H4 (cell line): ENCODE results near the gene PTPRS. TPM values are rescaled to one million over a fixed set of nuclear protein-coding genes. Genes with fewer than 3 reads are reported as not detected.

Source experiments
- total RNA-seq: library from RNA; depleted of rRNA; stranded (reverse); fragments of >200 nt; shearing (Covaris generic); gene quantifications from 2 replicates; pipeline ENCODE4 v1.2.3, GENCODE V29; 2014; rRNA removed

PTPRS gene
- total RNA-seq, 1 experiment from 2014 or later: 47.4 TPM

Other genes starting within 250 kb of the PTPRS start
- not detected in 2 replicates for gene ZNRF4, start 114.6 kb upstream of the PTPRS start, total RNA-seq
- 2.3 and 4.3 TPM in 2 replicates for gene TINCR, start 227.1 kb upstream of the PTPRS start, total RNA-seq